WTC11 (cell line): Measurements from ENCODE around the gene SLCO1A2. TPM values are rescaled to one million over a fixed set of nuclear protein-coding genes. Genes with fewer than 3 reads are reported as not detected.

Source experiments
- ATAC-seq: fragments of 200-7000 bp; cut with Tn5 transposase; 2 replicates; pipeline ENCODE4 v1.10.0; 2021; ENCODE audit warnings: mild to moderate bottlenecking, moderate library complexity
- CTCF ChIA-PET: fragments of 300-600 bp; sonication (Branson Sonifier 250); formaldehyde crosslinking; loops from one replicate; lab custom pipeline; 2021; ENCODE audit warnings: antibody characterized with exemption; lab: Charles Lee
- POLR2A ChIA-PET: fragments of 350-600 bp; sonication (Branson Sonifier 250); formaldehyde crosslinking; loops from one replicate; lab custom pipeline; 2021; ENCODE audit warnings: antibody characterized with exemption; lab: Charles Lee
- DNase-seq: peaks from one replicate; pipeline ENCODE4 v3.0.0; 2021; ENCODE audit warnings: low spot score
- H3K27ac Mint-ChIP-seq: 2 replicates; pipeline ENCODE4 v1.8.0; 2021; ENCODE audit warnings: mixed read lengths
- H3K27me3 Mint-ChIP-seq: 2 replicates; pipeline ENCODE4 v1.8.0; 2021; ENCODE audit warnings: low read depth, mild to moderate bottlenecking, moderate library complexity, mixed read lengths
- H3K36me3 Mint-ChIP-seq: 2 replicates; pipeline ENCODE4 v1.8.0; 2021; ENCODE audit warnings: mixed read lengths
- H3K4me1 Mint-ChIP-seq: 2 replicates; pipeline ENCODE4 v1.8.0; 2022; ENCODE audit warnings: mixed read lengths
- H3K4me3 Mint-ChIP-seq: 2 replicates; pipeline ENCODE4 v1.8.0; 2021; ENCODE audit warnings: mild to moderate bottlenecking, moderate library complexity, mixed read lengths
- H3K9me3 Mint-ChIP-seq: 2 replicates; pipeline ENCODE4 v1.8.0; 2021; ENCODE audit warnings: mixed read lengths
- CBFB ChIP-seq: sonication (generic); formaldehyde crosslinking; IDR thresholded peaks from 2 replicates; pipeline ENCODE4 v1.8.1; 2022; ENCODE audit warnings: mild to moderate bottlenecking, low read depth, missing genetic modification reagents
- CREB1 ChIP-seq: sonication (generic); formaldehyde crosslinking; IDR thresholded peaks from 2 replicates; pipeline ENCODE4 v1.8.0; 2023; ENCODE audit warnings: mild to moderate bottlenecking, missing genetic modification reagents
- ELF4 ChIP-seq: sonication (generic); formaldehyde crosslinking; IDR thresholded peaks from 2 replicates; pipeline ENCODE4 v1.8.1; 2022; ENCODE audit warnings: low read depth, mild to moderate bottlenecking, moderate library complexity, missing genetic modification reagents
- GABPB1 ChIP-seq: sonication (generic); formaldehyde crosslinking; IDR thresholded peaks from 2 replicates; pipeline ENCODE4 v1.8.1; 2023; ENCODE audit warnings: mild to moderate bottlenecking, missing genetic modification reagents
- GRHL2 ChIP-seq: fragments of 250-450 bp; sonication (Bioruptor Pico); IDR thresholded peaks from 2 replicates; pipeline ENCODE4 v1.8.0; 2022; ENCODE audit warnings: mild to moderate bottlenecking, moderate library complexity; ENCODE audit not compliant: insufficient replicate concordance, severe bottlenecking
- KAT7 ChIP-seq: sonication (generic); formaldehyde crosslinking; IDR thresholded peaks from 2 replicates; pipeline ENCODE4 v1.8.1; 2023; ENCODE audit warnings: missing genetic modification reagents, mild to moderate bottlenecking, borderline replicate concordance
- MYBL2 ChIP-seq: sonication (generic); formaldehyde crosslinking; IDR thresholded peaks from 2 replicates; pipeline ENCODE4 v1.8.1; 2023; ENCODE audit warnings: mild to moderate bottlenecking, moderate library complexity, missing genetic modification reagents
- NFE2L1 ChIP-seq: sonication (generic); formaldehyde crosslinking; IDR thresholded peaks from 2 replicates; pipeline ENCODE4 v1.8.1; 2023; ENCODE audit warnings: missing genetic modification reagents
- TCF7 ChIP-seq: sonication (generic); formaldehyde crosslinking; IDR thresholded peaks from 2 replicates; pipeline ENCODE4 v1.8.0; 2022; ENCODE audit warnings: mild to moderate bottlenecking, low read depth, missing genetic modification reagents, moderate library complexity
- TEAD4 ChIP-seq: sonication (generic); formaldehyde crosslinking; IDR thresholded peaks from 2 replicates; pipeline ENCODE4 v1.8.0; 2022; ENCODE audit warnings: mild to moderate bottlenecking, missing genetic modification reagents
- ZNF671 ChIP-seq: fragments of 250-450 bp; sonication (Bioruptor Pico); IDR thresholded peaks from 2 replicates; pipeline ENCODE4 v1.8.0; 2021; ENCODE audit warnings: mild to moderate bottlenecking
- total RNA-seq: library from RNA; stranded (reverse); gene quantifications from 3 replicates; pipeline ENCODE4 v1.2.3, GENCODE V29; 2021
- TF ChIP-seq, protein P1 (sequence below): sonication (generic); formaldehyde crosslinking; IDR thresholded peaks from 2 replicates; pipeline ENCODE4 v1.8.1; 2023; ENCODE audit warnings: mild to moderate bottlenecking, missing genetic modification reagents, moderate library complexity
- TF ChIP-seq, protein P2 (sequence below): sonication (generic); formaldehyde crosslinking; IDR thresholded peaks from 2 replicates; pipeline ENCODE4 v1.8.0; 2022; ENCODE audit warnings: mild to moderate bottlenecking, missing genetic modification reagents
- TF ChIP-seq, protein P3 (sequence below): sonication (generic); formaldehyde crosslinking; IDR thresholded peaks from 2 replicates; pipeline ENCODE4 v1.8.1; 2023; ENCODE audit warnings: mild to moderate bottlenecking, missing genetic modification reagents, borderline replicate concordance
- TF ChIP-seq, protein P4 (sequence below): fragments of 250-450 bp; sonication (Bioruptor Pico); IDR thresholded peaks from 2 replicates; pipeline ENCODE4 v1.8.0; 2021; ENCODE audit warnings: mild to moderate bottlenecking
- TF ChIP-seq, protein P5 (sequence below): sonication (generic); formaldehyde crosslinking; IDR thresholded peaks from 2 replicates; pipeline ENCODE4 v1.8.0; 2023; ENCODE audit warnings: mild to moderate bottlenecking, missing genetic modification reagents
- TF ChIP-seq, protein P6 (sequence below): sonication (generic); formaldehyde crosslinking; IDR thresholded peaks from 2 replicates; pipeline ENCODE4 v1.8.1; 2022; ENCODE audit warnings: mild to moderate bottlenecking, missing genetic modification reagents, moderate library complexity, borderline replicate concordance
- TF ChIP-seq, protein P7 (sequence below): sonication (generic); formaldehyde crosslinking; IDR thresholded peaks from 2 replicates; pipeline ENCODE4 v1.8.1; 2022; ENCODE audit warnings: missing genetic modification reagents, borderline replicate concordance
- TF ChIP-seq, protein P8 (sequence below): sonication (generic); formaldehyde crosslinking; IDR thresholded peaks from 2 replicates; pipeline ENCODE4 v1.8.1; 2023; ENCODE audit warnings: mild to moderate bottlenecking, missing genetic modification reagents
- TF ChIP-seq, protein P9 (sequence below): sonication (generic); formaldehyde crosslinking; IDR thresholded peaks from 2 replicates; pipeline ENCODE4 v1.8.1; 2022; ENCODE audit warnings: low read depth, missing genetic modification reagents, borderline replicate concordance

SLCO1A2 gene
- total RNA-seq, 1 experiment from 2014 or later, result 9.9 TPM

DNA sequence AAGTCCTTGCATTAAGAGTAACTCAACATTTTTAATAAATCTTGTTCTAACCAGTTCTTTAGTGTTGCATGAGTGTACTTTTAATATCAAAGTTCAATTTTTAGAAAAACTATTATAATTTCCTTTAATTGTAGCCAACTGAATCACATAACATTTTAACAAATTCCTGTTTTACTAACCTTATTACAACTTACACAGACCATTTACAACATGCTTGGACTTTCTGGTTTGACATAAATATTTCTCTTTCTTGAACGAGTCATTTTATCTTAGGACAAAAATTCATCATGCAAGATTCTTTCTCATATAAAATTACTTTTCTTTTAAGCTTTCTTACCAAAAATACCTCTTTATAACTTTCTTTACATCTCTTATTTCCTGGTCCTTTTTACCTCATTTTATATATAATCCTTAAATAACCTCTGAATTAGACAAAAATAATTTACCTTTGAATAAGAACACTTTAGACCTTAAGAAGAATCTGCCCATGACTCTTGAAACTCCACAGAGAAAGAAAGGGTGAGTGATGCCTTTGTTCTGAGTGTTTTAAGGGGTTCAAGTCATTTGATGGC, 3.9 kb downstream of the SLCO1A2 start:
- Mint-ChIP-seq H3K36me3 (peaks cover 77% of the 10 kb centered on the region), H3K4me3 (no peak overlapping the region), H3K4me1 (peaks cover under 1% of the 10 kb centered on the region), H3K27ac (no peak overlapping the region)
- CTCF ChIA-PET, result no interaction called here
- TF ChIP-seq KAT7 (CRISPR knock-in tag), result no peak
- no peak for TF ChIP-seq CBFB (CRISPR knock-in tag)
- TF ChIP-seq, protein P1, sequence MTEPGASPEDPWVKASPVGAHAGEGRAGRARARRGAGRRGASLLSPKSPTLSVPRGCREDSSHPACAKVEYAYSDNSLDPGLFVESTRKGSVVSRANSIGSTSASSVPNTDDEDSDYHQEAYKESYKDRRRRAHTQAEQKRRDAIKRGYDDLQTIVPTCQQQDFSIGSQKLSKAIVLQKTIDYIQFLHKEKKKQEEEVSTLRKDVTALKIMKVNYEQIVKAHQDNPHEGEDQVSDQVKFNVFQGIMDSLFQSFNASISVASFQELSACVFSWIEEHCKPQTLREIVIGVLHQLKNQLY (CRISPR knock-in tag), result no peak
- no peak for TF ChIP-seq CREB1 (CRISPR knock-in tag)
- TF ChIP-seq, protein P2, sequence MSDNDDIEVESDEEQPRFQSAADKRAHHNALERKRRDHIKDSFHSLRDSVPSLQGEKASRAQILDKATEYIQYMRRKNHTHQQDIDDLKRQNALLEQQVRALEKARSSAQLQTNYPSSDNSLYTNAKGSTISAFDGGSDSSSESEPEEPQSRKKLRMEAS (CRISPR knock-in tag), result no peak
- TF ChIP-seq, protein P3, sequence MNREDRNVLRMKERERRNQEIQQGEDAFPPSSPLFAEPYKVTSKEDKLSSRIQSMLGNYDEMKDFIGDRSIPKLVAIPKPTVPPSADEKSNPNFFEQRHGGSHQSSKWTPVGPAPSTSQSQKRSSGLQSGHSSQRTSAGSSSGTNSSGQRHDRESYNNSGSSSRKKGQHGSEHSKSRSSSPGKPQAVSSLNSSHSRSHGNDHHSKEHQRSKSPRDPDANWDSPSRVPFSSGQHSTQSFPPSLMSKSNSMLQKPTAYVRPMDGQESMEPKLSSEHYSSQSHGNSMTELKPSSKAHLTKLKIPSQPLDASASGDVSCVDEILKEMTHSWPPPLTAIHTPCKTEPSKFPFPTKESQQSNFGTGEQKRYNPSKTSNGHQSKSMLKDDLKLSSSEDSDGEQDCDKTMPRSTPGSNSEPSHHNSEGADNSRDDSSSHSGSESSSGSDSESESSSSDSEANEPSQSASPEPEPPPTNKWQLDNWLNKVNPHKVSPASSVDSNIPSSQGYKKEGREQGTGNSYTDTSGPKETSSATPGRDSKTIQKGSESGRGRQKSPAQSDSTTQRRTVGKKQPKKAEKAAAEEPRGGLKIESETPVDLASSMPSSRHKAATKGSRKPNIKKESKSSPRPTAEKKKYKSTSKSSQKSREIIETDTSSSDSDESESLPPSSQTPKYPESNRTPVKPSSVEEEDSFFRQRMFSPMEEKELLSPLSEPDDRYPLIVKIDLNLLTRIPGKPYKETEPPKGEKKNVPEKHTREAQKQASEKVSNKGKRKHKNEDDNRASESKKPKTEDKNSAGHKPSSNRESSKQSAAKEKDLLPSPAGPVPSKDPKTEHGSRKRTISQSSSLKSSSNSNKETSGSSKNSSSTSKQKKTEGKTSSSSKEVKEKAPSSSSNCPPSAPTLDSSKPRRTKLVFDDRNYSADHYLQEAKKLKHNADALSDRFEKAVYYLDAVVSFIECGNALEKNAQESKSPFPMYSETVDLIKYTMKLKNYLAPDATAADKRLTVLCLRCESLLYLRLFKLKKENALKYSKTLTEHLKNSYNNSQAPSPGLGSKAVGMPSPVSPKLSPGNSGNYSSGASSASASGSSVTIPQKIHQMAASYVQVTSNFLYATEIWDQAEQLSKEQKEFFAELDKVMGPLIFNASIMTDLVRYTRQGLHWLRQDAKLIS (CRISPR knock-in tag), result no peak
- no peak for TF ChIP-seq MYBL2 (CRISPR knock-in tag)
- TF ChIP-seq TEAD4 (CRISPR knock-in tag), result no peak
- no peak for TF ChIP-seq ELF4
- TF ChIP-seq, protein P4, sequence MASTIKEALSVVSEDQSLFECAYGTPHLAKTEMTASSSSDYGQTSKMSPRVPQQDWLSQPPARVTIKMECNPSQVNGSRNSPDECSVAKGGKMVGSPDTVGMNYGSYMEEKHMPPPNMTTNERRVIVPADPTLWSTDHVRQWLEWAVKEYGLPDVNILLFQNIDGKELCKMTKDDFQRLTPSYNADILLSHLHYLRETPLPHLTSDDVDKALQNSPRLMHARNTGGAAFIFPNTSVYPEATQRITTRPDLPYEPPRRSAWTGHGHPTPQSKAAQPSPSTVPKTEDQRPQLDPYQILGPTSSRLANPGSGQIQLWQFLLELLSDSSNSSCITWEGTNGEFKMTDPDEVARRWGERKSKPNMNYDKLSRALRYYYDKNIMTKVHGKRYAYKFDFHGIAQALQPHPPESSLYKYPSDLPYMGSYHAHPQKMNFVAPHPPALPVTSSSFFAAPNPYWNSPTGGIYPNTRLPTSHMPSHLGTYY (CRISPR knock-in tag), result no peak
- TF ChIP-seq TCF7, result no peak
- no peak for TF ChIP-seq GRHL2 (CRISPR knock-in tag)
- TF ChIP-seq, all 79 proteins: peak for 0
- ATAC-seq (no peak), DNase-seq (no peak)
- H3K9me3 Mint-ChIP-seq, result peaks cover 73% of the 10 kb centered on the region
- H3K27me3 Mint-ChIP-seq, result peaks cover 4% of the 10 kb centered on the region; the same call in 1 of the 2 replicates
- POLR2A ChIA-PET, result no interaction called here

DNA sequence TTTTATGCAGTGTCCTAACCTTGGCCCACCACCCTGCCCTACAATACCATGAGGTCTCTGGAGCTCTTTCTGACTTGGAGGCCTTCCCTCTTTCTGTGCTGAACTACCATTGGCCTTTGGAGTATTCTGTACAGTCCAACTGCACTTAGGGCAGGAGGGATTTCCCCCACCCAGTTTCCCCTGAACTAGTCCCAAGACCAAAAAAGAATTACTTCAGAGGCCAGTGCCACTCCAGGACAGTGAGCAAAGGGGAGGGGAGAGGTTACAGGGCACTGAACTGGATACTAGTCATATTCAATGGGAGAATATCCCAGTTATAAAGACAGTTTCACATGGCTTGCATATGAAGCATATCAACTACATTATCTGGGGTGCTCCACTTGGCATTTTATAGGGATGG, 6.1 kb downstream of the SLCO1A2 start:
- CTCF ChIA-PET, result no interaction called here
- Mint-ChIP-seq H3K4me3 (no peak overlapping the region), H3K36me3 (peaks cover 69% of the 10 kb centered on the region), H3K4me1 (peaks cover 22% of the 10 kb centered on the region), H3K9me3 (peaks cover 64% of the 10 kb centered on the region), H3K27ac (no peak overlapping the region), H3K27me3 (peaks cover 4% of the 10 kb centered on the region; the same call in 1 of the 2 replicates)
- ATAC-seq (no peak), DNase-seq (no peak)
- POLR2A ChIA-PET, result no interaction called here
- TF ChIP-seq, protein P5, sequence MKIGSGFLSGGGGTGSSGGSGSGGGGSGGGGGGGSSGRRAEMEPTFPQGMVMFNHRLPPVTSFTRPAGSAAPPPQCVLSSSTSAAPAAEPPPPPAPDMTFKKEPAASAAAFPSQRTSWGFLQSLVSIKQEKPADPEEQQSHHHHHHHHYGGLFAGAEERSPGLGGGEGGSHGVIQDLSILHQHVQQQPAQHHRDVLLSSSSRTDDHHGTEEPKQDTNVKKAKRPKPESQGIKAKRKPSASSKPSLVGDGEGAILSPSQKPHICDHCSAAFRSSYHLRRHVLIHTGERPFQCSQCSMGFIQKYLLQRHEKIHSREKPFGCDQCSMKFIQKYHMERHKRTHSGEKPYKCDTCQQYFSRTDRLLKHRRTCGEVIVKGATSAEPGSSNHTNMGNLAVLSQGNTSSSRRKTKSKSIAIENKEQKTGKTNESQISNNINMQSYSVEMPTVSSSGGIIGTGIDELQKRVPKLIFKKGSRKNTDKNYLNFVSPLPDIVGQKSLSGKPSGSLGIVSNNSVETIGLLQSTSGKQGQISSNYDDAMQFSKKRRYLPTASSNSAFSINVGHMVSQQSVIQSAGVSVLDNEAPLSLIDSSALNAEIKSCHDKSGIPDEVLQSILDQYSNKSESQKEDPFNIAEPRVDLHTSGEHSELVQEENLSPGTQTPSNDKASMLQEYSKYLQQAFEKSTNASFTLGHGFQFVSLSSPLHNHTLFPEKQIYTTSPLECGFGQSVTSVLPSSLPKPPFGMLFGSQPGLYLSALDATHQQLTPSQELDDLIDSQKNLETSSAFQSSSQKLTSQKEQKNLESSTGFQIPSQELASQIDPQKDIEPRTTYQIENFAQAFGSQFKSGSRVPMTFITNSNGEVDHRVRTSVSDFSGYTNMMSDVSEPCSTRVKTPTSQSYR (CRISPR knock-in tag), result no peak
- TF ChIP-seq, protein P6, sequence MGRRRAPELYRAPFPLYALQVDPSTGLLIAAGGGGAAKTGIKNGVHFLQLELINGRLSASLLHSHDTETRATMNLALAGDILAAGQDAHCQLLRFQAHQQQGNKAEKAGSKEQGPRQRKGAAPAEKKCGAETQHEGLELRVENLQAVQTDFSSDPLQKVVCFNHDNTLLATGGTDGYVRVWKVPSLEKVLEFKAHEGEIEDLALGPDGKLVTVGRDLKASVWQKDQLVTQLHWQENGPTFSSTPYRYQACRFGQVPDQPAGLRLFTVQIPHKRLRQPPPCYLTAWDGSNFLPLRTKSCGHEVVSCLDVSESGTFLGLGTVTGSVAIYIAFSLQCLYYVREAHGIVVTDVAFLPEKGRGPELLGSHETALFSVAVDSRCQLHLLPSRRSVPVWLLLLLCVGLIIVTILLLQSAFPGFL (CRISPR knock-in tag), result no peak
- TF ChIP-seq GABPB1 (CRISPR knock-in tag) (no peak), KAT7 (CRISPR knock-in tag) (no peak), NFE2L1 (CRISPR knock-in tag) (no peak), CBFB (CRISPR knock-in tag) (no peak), ZNF671 (CRISPR knock-in tag) (no peak)
- TF ChIP-seq, protein P7, sequence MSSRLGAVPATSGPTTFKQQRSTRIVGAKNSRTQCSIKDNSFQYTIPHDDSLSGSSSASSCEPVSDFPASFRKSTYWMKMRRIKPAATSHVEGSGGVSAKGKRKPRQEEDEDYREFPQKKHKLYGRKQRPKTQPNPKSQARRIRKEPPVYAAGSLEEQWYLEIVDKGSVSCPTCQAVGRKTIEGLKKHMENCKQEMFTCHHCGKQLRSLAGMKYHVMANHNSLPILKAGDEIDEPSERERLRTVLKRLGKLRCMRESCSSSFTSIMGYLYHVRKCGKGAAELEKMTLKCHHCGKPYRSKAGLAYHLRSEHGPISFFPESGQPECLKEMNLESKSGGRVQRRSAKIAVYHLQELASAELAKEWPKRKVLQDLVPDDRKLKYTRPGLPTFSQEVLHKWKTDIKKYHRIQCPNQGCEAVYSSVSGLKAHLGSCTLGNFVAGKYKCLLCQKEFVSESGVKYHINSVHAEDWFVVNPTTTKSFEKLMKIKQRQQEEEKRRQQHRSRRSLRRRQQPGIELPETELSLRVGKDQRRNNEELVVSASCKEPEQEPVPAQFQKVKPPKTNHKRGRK (CRISPR knock-in tag), result no peak
- TF ChIP-seq, protein P8, sequence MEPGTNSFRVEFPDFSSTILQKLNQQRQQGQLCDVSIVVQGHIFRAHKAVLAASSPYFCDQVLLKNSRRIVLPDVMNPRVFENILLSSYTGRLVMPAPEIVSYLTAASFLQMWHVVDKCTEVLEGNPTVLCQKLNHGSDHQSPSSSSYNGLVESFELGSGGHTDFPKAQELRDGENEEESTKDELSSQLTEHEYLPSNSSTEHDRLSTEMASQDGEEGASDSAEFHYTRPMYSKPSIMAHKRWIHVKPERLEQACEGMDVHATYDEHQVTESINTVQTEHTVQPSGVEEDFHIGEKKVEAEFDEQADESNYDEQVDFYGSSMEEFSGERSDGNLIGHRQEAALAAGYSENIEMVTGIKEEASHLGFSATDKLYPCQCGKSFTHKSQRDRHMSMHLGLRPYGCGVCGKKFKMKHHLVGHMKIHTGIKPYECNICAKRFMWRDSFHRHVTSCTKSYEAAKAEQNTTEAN, result no peak
- TF ChIP-seq, protein P9, sequence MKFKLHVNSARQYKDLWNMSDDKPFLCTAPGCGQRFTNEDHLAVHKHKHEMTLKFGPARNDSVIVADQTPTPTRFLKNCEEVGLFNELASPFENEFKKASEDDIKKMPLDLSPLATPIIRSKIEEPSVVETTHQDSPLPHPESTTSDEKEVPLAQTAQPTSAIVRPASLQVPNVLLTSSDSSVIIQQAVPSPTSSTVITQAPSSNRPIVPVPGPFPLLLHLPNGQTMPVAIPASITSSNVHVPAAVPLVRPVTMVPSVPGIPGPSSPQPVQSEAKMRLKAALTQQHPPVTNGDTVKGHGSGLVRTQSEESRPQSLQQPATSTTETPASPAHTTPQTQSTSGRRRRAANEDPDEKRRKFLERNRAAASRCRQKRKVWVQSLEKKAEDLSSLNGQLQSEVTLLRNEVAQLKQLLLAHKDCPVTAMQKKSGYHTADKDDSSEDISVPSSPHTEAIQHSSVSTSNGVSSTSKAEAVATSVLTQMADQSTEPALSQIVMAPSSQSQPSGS (CRISPR knock-in tag), result no peak
